ENCODE measurements around the gene MIS12. TPM values are rescaled to one million over a fixed set of nuclear protein-coding genes. Genes with fewer than 3 reads are reported as not detected.

Gene MIS12
- total RNA-seq, 2 experiments from 2014 or later: 30.3 to 35.0 TPM

DNA sequence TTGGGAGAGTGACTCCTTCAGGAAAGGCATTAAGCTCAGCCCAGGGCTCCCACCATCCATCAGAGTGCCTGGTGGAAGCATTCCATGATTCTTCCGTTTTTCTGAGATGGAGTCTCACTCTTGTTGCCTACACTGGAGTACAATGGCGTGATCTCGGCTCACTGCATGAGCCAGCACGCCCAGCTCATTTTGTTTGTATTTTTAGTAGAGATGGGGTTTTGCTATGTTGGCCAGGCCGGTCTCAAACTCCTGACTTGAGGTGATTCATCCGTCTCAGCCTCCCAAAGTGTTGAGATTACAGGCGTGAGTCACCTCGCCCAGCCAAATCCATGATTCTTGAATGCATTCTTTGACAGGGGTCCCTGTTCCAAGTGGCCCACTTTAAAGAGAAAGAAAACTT is 23.1 kb downstream of the MIS12 start:
- H3K27me3 Mint-ChIP-seq: no peaks in the 10 kb centered on the region
- TF ChIP-seq, protein P1, sequence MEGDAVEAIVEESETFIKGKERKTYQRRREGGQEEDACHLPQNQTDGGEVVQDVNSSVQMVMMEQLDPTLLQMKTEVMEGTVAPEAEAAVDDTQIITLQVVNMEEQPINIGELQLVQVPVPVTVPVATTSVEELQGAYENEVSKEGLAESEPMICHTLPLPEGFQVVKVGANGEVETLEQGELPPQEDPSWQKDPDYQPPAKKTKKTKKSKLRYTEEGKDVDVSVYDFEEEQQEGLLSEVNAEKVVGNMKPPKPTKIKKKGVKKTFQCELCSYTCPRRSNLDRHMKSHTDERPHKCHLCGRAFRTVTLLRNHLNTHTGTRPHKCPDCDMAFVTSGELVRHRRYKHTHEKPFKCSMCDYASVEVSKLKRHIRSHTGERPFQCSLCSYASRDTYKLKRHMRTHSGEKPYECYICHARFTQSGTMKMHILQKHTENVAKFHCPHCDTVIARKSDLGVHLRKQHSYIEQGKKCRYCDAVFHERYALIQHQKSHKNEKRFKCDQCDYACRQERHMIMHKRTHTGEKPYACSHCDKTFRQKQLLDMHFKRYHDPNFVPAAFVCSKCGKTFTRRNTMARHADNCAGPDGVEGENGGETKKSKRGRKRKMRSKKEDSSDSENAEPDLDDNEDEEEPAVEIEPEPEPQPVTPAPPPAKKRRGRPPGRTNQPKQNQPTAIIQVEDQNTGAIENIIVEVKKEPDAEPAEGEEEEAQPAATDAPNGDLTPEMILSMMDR (IDR thresholded peaks at IDR 0.05): no peak
- intact Hi-C loops (cut with micrococcal nuclease): no loop called here
- no peak overlapping the region for H3K4me3 Mint-ChIP-seq
- POLR2A ChIA-PET: no interaction called here
- H3K9me3 Mint-ChIP-seq: peaks cover 2% of the 10 kb centered on the region
- CTCF ChIA-PET: no interaction called here
- H3K36me3 Mint-ChIP-seq (ENCODE audit: low read depth): peaks cover 9% of the 10 kb centered on the region
- ATAC-seq (no peak), DNase-seq (no peak)
- H3K4me1 Mint-ChIP-seq (ENCODE audit: low read depth): peaks cover 23% of the 10 kb centered on the region
- H3K27ac Mint-ChIP-seq: no peak overlapping the region

DNA sequence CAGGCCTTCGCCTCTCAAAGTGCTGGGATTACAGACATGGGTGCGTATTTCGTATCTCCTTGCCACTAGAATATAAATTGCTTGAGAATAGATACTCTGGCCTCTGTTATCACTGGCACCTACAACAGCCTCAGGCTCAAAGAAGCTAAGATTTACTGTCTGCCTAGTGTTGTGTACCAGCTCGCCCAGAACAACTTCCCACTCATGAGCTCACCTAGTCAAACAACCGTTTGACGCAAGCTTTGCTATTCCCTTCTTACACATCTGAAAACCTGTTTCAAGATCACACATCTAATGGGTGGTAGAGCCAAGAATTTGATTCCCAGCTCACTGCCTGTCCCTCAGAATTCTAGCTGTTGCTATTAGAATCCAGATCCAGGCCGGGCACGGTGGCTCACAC is 24.4 kb downstream of the MIS12 start:
- Mint-ChIP-seq H3K4me1 (ENCODE audit: low read depth) (peaks cover 23% of the 10 kb centered on the region), H3K27me3 (no peaks in the 10 kb centered on the region), H3K9me3 (peaks cover 2% of the 10 kb centered on the region), H3K27ac (no peak overlapping the region), H3K4me3 (no peak overlapping the region), H3K36me3 (ENCODE audit: low read depth) (peaks cover 18% of the 10 kb centered on the region)
- ATAC-seq (no peak), DNase-seq (no peak)
- CTCF ChIA-PET: interaction anchor here (1.3 kb wide), 1 partner anchor 10 kb away, joined by 3 read pairs; no protein-coding TSS in a partner anchor
- POLR2A ChIA-PET: no interaction called here
- TF ChIP-seq, protein P1 (IDR thresholded peaks at IDR 0.05): no peak
- intact Hi-C loops (cut with micrococcal nuclease): no loop called here

DNA sequence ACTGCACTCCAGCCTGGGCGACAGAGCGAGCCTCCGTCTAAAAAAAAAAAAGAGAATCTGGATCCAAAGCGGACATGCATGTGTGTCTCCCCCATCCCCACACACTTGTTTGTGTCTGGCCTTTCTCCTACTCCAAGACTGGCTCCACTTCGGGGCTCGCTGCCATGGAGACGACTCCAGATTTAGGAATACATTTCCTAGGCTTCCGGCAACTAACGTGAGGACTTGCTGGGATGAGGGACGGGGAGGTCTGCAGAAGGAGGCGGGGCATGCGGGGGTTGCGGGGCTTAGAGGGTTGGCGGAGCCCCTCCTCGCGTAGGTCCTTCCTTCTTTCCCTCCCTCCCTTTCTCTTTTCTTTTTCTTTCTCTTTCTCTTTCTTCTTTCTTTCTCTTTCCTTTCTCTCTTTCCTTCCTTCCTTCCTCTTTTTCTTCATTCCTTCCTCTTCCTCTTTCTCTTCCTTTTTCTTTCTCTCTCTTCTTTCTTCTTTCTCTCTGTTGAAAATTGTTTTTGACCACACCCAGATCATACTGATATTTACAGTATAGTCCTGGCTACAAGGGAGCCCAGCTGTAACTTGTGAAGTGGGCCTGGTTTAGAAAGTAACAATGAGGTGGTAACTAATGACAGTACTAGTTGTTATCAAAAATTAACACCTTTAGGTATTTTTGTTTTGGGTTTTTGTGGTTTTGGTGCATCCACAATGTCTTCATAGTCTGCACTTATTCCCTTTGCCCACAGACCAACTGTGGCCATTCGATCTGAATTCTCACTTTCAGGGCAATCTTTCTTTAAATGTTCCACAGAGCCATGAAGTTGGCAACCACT is 25.2 kb downstream of the MIS12 start:
- ATAC-seq (no peak), DNase-seq (no peak)
- ChIA-PET POLR2A (interaction anchor here (0.6 kb wide), 1 partner anchor 41 kb away, joined by 3 read pairs; no protein-coding TSS in a partner anchor), CTCF (interaction anchor here (1.3 kb wide), 1 partner anchor 10 kb away, joined by 3 read pairs; no protein-coding TSS in a partner anchor)
- TF ChIP-seq, protein P1 (IDR thresholded peaks at IDR 0.05): no peak
- intact Hi-C loops (cut with micrococcal nuclease): no loop called here
- H3K4me1 Mint-ChIP-seq (ENCODE audit: low read depth): peaks cover 23% of the 10 kb centered on the region
- H3K4me3 Mint-ChIP-seq: no peak overlapping the region
- H3K36me3 Mint-ChIP-seq (ENCODE audit: low read depth): peaks cover 18% of the 10 kb centered on the region
- H3K9me3 Mint-ChIP-seq: peaks cover 2% of the 10 kb centered on the region
- H3K27ac Mint-ChIP-seq: peak overlapping the region; percentile 2
- no peaks in the 10 kb centered on the region for H3K27me3 Mint-ChIP-seq

DNA sequence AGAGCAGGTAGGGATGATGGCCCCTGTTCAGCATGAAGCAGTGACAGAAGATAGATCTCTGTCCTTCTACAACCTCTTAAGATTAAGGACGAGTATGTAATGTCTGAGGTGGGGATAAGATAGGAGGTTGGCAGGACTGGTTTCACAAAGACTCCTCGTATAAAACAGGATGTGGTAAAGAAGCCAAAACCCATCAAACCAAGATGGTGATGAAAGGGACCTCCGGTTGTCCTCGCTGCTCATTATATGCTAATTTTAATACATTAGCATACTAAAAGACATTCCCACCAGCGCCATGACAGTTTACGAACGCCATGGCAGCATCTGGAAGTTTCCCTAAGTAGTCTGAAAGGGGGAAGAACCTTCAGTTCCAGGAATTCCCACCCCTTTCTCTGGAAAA is 27.3 kb downstream of the MIS12 start:
- Mint-ChIP-seq H3K4me1 (ENCODE audit: low read depth) (peaks cover 23% of the 10 kb centered on the region), H3K9me3 (peaks cover 2% of the 10 kb centered on the region), H3K36me3 (ENCODE audit: low read depth) (peaks cover 25% of the 10 kb centered on the region), H3K4me3 (no peak overlapping the region), H3K27ac (peak overlapping the region; percentile 60), H3K27me3 (no peaks in the 10 kb centered on the region)
- intact Hi-C loops (cut with micrococcal nuclease): no loop called here
- CTCF ChIA-PET: no interaction called here
- DNase-seq (peak; percentile 32), ATAC-seq (peak; percentile 90)
- TF ChIP-seq, protein P1 (IDR thresholded peaks at IDR 0.05): no peak
- POLR2A ChIA-PET: no interaction called here

DNA sequence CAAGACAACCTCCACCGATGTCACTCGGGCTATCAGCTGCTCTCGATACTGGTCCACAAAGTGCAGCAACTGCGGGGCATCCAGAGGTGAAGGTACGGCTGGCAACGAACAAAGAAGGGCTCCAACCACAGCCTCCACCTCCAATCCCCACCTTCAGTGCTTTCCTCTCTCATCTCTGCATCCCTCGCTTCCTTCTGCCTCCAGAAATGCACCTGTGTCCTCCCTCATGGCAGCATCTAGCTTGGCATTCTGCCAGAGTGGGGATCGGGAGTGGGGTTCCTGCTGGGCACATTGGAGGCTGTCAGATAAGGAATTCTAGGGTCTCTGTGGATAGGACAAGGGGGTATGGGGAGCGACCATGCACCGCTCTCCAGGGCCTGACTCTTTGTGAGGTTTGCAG is 28.6 kb downstream of the MIS12 start:
- Mint-ChIP-seq H3K27me3 (no peaks in the 10 kb centered on the region), H3K4me3 (no peak overlapping the region), H3K4me1 (ENCODE audit: low read depth) (peaks cover 23% of the 10 kb centered on the region), H3K27ac (no peak overlapping the region), H3K36me3 (ENCODE audit: low read depth) (peaks cover 25% of the 10 kb centered on the region), H3K9me3 (peaks cover 2% of the 10 kb centered on the region)
- ATAC-seq (no peak), DNase-seq (no peak)
- intact Hi-C loops (cut with micrococcal nuclease): no loop called here
- TF ChIP-seq, protein P1 (IDR thresholded peaks at IDR 0.05): no peak
- CTCF ChIA-PET: no interaction called here
- POLR2A ChIA-PET: interaction anchor here (1.1 to 1.7 kb wide), 2 partner anchors 14 to 17 kb away, joined by 3 to 5 read pairs; a partner anchor contains a TSS
